D721Med (cell line): ENCODE results near the gene DAO.

Source experiments
- DNase-seq: peaks from one replicate; pipeline ENCODE4 v3.0.0; 2011; ENCODE audit warnings: low spot score; ENCODE audit not compliant: insufficient read length
- FAIRE-seq: peaks from 2 replicates; lab custom pipeline; 2011; peaks lifted over from hg19 to GRCh38; lab: Jason Lieb, UNC
- TF ChIP-seq, protein P1 (sequence below): IDR thresholded peaks from 2 replicates; pipeline ENCODE4 v1.5.1; 2012; ENCODE audit warnings: mild to moderate bottlenecking, control low read depth; ENCODE audit not compliant: insufficient read depth; ENCODE audit errors: missing control alignments

Gene DAO

DNA sequence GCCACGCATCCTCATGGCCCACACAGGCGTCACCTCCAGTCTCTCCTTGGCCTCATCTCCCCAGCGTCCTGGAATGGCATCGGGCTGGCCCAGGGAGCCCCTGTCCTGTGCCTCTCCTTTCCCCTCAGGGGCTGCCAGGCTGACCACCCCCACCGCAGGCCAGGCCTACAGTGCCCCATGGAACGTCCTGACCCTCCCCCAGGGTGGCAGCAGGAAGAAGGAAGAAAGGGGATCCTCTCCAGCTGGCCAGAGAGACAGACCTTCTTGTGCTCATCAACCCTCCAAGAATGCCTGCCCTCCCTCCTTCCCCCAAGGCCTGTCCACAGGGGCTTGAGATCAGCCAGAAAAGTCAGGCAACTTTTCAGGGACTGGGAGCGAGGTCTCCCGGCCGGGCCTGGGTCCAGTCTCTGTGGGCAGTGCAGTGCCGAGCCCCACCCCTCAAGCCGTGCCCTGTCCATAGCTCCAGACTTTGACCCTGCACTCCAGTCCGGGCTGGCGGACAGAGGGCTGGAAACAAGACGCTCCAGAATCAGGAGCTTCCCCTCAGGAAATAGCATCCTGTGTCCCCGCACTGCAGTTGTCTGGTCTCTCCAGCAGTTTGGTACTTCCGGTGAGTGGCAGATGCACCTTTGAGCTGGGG, at the start of gene DAO:
Gene DAO, plus strand, starts transcription at position 478 of the 640 bp plus-strand sequence. CDS start 4,915 bp downstream, outside the sequence.
- TF ChIP-seq, protein P1, sequence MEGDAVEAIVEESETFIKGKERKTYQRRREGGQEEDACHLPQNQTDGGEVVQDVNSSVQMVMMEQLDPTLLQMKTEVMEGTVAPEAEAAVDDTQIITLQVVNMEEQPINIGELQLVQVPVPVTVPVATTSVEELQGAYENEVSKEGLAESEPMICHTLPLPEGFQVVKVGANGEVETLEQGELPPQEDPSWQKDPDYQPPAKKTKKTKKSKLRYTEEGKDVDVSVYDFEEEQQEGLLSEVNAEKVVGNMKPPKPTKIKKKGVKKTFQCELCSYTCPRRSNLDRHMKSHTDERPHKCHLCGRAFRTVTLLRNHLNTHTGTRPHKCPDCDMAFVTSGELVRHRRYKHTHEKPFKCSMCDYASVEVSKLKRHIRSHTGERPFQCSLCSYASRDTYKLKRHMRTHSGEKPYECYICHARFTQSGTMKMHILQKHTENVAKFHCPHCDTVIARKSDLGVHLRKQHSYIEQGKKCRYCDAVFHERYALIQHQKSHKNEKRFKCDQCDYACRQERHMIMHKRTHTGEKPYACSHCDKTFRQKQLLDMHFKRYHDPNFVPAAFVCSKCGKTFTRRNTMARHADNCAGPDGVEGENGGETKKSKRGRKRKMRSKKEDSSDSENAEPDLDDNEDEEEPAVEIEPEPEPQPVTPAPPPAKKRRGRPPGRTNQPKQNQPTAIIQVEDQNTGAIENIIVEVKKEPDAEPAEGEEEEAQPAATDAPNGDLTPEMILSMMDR, result no peak
- no peak for DNase-seq
- FAIRE-seq, result no peak

DNA sequence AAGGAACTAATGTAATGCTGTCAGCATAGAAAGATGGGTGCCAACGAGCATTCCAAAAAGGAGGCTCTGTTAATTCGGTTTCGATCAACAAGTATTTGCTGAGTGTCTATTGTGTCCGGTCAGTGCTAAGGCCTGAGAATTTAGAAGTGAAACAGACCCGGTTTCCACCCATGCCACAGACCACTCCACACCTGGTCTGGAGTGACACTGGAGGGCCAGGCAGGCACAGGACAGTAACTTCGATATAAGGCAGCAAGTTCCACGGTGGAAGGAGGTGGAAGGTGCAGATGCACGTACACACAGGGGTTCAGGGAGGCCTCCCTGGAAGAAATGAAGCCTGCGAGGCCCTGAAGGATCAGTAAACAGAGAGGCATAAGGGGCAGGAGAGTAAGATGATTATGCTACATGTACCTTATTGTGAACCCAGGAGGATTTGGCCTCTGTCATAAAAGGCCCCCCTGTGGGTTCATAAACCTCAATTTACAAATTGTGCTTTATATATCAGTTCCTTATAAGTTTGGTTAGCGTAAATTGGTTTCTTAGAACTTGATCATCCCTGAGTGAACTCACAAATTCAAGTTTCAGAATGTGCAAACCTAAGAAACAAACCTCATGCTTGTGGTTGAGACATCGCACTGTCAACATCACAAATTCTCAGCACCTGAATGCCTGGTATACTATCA, 48.4 kb upstream of the DAO start:
- no peak for DNase-seq
- TF ChIP-seq, protein P1, result no peak
- no peak for FAIRE-seq

DNA sequence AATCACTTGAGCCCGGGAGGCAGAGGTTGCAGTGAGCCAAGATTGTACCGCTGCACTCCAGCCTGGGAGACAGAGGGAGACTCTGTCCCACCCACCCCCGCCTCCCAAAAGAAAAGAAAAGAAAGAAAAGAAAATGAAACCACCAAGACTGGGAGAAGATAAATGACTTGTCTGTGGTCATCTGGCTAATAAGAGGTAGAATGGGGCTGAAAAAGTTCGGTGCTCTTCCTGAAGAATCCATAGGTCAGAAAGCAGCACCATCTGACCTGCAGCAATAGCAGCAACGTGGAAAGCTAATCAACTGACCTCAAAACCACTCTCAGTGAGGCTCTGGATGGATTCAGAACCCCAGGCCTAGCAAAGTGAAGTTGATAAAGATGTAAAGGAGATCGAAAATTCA, 47.7 kb upstream of the DAO start:
- TF ChIP-seq, protein P1, result no peak
- no peak for DNase-seq
- FAIRE-seq, result no peak

DNA sequence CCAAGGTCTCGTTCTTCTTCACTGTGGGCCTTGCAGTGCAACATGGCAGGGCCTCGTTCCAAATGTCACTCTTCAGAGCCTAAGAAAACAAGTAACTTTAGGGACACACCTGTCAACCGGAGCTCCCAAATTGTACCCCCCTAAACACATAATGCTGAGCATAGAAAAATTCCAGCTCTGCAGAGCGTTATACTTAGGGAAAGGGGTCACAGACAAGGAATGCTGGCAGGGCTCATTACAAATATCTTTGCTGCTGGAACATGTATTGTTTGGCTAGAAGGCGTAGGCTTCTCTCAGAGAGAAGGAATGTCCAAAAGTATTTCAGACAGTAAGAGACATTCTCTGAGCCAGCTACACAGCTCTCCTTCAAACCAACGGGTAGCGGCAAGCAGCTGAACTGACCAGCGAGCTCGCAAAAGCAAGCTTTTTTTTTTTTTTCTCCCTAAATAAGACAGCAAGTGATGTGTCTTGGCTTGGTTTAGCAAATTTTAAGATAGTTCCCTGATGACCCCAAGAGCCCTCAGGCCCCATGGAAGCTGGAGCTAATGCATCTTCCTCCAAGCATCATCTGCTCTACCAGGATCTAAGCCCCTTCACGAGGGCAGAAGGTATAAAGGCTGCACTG, 47.0 kb upstream of the DAO start:
- no peak for DNase-seq
- TF ChIP-seq, protein P1, result no peak
- FAIRE-seq, result no peak

DNA sequence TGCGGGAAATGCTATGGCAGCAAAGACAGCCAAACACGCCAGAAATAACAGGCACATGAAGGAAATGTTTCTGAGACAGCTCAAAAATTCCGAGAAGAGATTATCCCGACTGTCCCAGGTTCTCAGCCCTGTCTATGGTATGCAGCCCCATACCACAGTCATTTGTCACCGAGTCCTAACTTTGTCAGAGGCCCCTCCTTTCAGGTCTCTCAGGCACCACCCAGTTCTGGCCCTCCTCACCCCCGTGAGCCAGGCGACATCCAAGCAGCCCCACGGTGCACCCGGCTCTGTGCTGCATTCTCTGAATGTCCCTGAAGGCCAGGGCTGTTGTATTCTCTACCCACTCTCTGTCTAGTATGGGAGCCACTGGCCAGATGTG, 46.5 kb upstream of the DAO start:
- DNase-seq, result no peak
- TF ChIP-seq, protein P1, result no peak
- no peak for FAIRE-seq

DNA sequence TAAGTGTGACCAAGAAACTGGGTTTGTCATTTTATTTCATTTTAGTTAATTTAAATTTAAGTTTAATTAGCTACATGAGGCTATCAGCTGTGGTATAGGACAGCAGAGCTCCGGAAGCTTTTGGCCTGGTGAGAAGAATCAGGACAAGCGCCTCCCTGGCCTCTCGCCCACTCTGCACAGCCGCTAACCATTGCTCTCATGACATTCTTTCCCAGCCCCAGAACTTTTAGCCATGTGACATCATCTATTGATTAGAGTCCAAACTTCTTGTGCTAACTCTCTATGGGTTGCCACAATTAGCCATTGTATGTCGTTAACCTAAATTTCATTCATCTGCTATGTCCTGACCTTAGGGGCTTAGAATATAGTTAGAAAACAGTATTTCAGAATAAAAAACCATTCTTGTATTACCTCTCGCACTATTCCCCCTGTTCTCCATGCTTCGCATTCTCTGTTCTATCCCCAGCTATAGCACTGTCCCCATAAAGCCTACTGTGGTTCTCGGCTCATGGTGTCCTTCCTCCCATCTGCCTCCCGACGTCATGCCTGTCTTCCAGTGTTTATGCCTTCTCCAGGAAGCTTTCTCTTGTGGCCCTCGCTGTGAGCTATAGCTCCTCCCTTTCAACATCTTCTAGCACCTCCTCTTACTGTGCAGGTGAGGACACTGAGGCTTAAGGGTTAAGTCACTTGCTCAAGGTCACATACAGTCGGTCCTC, 46.0 kb upstream of the DAO start:
- FAIRE-seq (no peak), DNase-seq (no peak)
- TF ChIP-seq, protein P1, result no peak
